ENCODE results near the gene EVC2. TPM values are rescaled to one million over a fixed set of nuclear protein-coding genes. Genes with fewer than 3 reads are reported as not detected.
A peak's percentile ranks its signal among the peaks of the same experiment; 100 is the strongest.

EVC2 gene
- total RNA-seq, 1 donor from 2014 or later, result 7.4 TPM

- H3K9me3 Mint-ChIP-seq (ENCODE audit: unreplicated experiment), result no peaks in the 10 kb centered on the region
- no peak for DNase-seq (ENCODE audit: low spot score)
- peaks cover 3% of the 10 kb centered on the region for H3K27me3 Mint-ChIP-seq (ENCODE audit: unreplicated experiment)
- TF ChIP-seq CTCF (IDR thresholded peaks at IDR 0.05; ENCODE audit: unreplicated experiment), result no peak
- no peaks in the 10 kb centered on the region for H3K4me1 Mint-ChIP-seq (ENCODE audit: unreplicated experiment)
- no peak overlapping the region for H3K4me3 Mint-ChIP-seq (ENCODE audit: unreplicated experiment)
- peaks cover 30% of the 10 kb centered on the region for H3K36me3 Mint-ChIP-seq (ENCODE audit: low read depth, unreplicated experiment)
- H3K27ac Mint-ChIP-seq (ENCODE audit: unreplicated experiment), result no peak overlapping the region
These were observed 48.2 kb downstream of the EVC2 start for GRCh38 chr4:5660185-5660584.

GRCh38 chr4:5658974-5659373, 49.4 kb downstream of the EVC2 start:
- Mint-ChIP-seq H3K9me3 (ENCODE audit: unreplicated experiment) (no peaks in the 10 kb centered on the region), H3K27ac (ENCODE audit: unreplicated experiment) (no peak overlapping the region)
- TF ChIP-seq CTCF (IDR thresholded peaks at IDR 0.05; ENCODE audit: unreplicated experiment), result no peak

DNA sequence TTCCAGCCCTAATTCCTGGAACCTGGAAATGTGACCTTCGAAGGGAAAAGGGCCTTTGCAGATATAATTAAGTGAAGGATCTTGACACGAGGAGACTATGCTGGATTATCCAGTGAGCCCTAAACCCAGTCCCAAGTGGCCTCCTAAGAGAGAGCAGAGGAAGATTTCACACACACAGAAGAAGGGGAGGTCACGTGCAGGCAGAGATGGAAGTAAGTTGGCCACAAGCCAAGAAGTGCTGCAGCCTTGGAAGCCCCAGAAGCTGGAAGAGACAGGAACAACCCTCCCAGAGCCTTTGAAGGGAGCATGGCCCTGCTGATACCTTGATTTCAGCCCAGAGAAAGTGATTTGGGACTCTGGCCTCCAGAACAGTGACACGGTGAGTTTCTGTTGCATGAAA, 51.9 kb downstream of the EVC2 start:
- H3K4me3 Mint-ChIP-seq (ENCODE audit: unreplicated experiment), result peak overlapping the region; percentile 16
- DNase-seq (ENCODE audit: low spot score), result no peak
- peaks cover 38% of the 10 kb centered on the region for H3K36me3 Mint-ChIP-seq (ENCODE audit: low read depth, unreplicated experiment)
- H3K27ac Mint-ChIP-seq (ENCODE audit: unreplicated experiment), result no peak overlapping the region
- H3K9me3 Mint-ChIP-seq (ENCODE audit: unreplicated experiment), result no peaks in the 10 kb centered on the region
- peaks cover 2% of the 10 kb centered on the region for H3K27me3 Mint-ChIP-seq (ENCODE audit: unreplicated experiment)
- H3K4me1 Mint-ChIP-seq (ENCODE audit: unreplicated experiment), result no peaks in the 10 kb centered on the region
- TF ChIP-seq CTCF (IDR thresholded peaks at IDR 0.05; ENCODE audit: unreplicated experiment), result no peak

More at GRCh38 chr4:5658974-5659373, 49.4 kb downstream of the EVC2 start:
- H3K27me3 Mint-ChIP-seq (ENCODE audit: unreplicated experiment), result peaks cover 2% of the 10 kb centered on the region
- DNase-seq (ENCODE audit: low spot score), result no peak
- no peak overlapping the region for H3K4me3 Mint-ChIP-seq (ENCODE audit: unreplicated experiment)
- peaks cover 35% of the 10 kb centered on the region for H3K36me3 Mint-ChIP-seq (ENCODE audit: low read depth, unreplicated experiment)
- H3K4me1 Mint-ChIP-seq (ENCODE audit: unreplicated experiment), result no peaks in the 10 kb centered on the region

GRCh38 chr4:5654791-5655190, 53.6 kb downstream of the EVC2 start:
- Mint-ChIP-seq H3K4me1 (ENCODE audit: unreplicated experiment) (no peaks in the 10 kb centered on the region), H3K9me3 (ENCODE audit: unreplicated experiment) (no peaks in the 10 kb centered on the region), H3K27ac (ENCODE audit: unreplicated experiment) (no peak overlapping the region), H3K27me3 (ENCODE audit: unreplicated experiment) (peaks cover 3% of the 10 kb centered on the region), H3K4me3 (ENCODE audit: unreplicated experiment) (no peak overlapping the region), H3K36me3 (ENCODE audit: low read depth, unreplicated experiment) (peaks cover 32% of the 10 kb centered on the region)
- no peak for DNase-seq (ENCODE audit: low spot score)
- no peak for TF ChIP-seq CTCF (IDR thresholded peaks at IDR 0.05; ENCODE audit: unreplicated experiment)

DNA sequence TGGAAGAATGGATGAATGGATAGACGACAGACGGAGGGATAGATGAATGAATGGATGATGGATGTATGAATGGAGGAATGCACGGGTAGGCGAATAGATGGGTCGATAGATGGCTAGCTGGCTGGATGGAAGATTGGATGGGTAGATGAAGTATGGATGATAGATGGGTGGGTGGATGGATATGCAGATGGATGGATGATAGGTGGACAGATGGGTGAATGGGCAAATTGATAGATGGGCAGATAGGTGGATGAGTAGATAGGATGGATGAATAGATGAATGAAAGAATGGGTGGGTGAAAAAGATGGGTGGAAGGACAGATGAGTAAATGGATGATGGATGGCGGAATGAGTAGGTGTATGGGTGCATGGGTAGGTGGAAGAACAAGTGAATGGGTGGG, 57.3 kb downstream of the EVC2 start:
- no peaks in the 10 kb centered on the region for H3K4me1 Mint-ChIP-seq (ENCODE audit: unreplicated experiment)
- peaks cover 3% of the 10 kb centered on the region for H3K27me3 Mint-ChIP-seq (ENCODE audit: unreplicated experiment)
- H3K36me3 Mint-ChIP-seq (ENCODE audit: low read depth, unreplicated experiment), result peaks cover 23% of the 10 kb centered on the region
- H3K4me3 Mint-ChIP-seq (ENCODE audit: unreplicated experiment), result no peak overlapping the region
- no peaks in the 10 kb centered on the region for H3K9me3 Mint-ChIP-seq (ENCODE audit: unreplicated experiment)
- no peak overlapping the region for H3K27ac Mint-ChIP-seq (ENCODE audit: unreplicated experiment)
- no peak for TF ChIP-seq CTCF (IDR thresholded peaks at IDR 0.05; ENCODE audit: unreplicated experiment)
- no peak for DNase-seq (ENCODE audit: low spot score)

Measured in endothelial cell (in vitro differentiated cells).